DMS53 treated with DMSO at 0.1 percent for 48 hours (cell line): ENCODE measurements around the gene GUCY1A2.

Experiments used
- DNase-seq: peaks from one replicate; lab custom pipeline; 2025; ENCODE audit not compliant: unreplicated experiment; lab: John Stamatoyannopoulos, UW

The GUCY1A2 gene

DNA sequence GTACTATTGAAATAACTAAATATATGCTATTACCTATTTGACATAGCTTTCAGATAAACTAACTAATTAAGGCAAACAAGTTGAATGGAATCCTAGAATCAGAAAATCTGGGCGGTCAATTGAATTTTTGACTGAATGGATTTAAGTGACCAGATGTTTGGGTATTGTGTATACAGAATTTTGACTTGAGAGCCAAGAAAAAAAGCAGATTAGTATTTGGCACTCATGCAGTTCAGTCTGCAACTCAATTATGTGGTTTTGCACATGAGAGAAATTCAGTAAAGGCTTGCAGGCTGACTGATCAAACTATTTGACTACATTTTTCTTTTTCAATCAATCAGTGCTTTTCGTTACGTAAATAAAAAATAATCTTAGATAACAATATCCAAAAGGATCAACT, 254.8 kb downstream of the GUCY1A2 start:
- no peak for DNase-seq

DNA sequence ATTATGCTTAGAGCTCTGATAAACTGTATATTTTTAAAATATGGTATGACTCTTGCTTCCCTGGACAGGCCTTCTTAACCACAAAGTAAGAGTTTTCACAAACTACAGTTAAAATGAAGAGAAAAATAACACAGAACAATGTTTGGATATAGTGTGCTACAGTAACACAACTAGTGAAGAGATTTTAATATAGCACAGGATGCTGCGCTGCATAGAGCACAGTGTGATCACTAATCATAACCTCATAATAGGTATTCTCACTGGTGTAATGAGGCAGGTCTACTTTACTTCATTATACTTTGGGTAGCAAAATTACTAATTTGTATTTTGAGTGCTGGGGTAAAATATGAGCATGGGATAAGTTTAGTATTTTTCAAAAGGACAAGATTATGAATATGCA, 256.5 kb downstream of the GUCY1A2 start:
- DNase-seq = no peak

DNA sequence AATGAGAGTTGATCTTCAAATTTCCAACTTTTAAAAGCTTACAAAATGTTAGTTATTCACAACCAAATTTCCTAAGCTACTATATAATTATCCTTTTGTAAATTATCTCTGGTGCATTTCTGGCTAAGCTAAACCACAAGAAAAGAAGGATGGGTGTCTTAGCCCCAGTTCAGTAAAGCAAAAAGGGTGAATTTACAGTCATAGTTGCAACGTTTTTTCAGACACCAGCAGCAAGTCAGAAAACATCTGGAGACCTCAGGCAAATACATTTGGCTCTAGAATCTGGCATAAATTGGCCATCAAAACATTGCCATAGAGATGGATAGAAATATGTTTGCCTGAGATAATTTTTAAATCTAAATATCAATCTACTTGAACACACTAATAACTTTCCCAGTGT, 257.0 kb downstream of the GUCY1A2 start:
- no peak for DNase-seq

DNA sequence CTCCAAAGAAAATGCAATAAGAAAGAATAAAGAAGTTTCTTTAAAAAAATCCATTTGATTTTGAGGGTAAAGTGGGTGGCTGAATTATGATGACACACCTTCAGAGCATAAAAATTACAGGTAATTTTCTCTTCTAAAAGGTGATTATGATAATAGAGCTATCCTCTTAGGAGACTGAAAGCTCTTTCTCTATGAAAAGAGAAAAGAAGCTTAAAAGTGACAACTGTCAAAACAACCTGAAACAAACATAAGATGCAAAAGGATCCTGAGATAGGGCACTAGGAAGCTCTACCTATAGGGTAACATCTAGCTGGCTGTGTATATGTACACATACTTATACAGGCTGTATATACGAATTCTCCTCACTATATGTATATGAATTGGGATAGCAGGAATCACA, 270.2 kb downstream of the GUCY1A2 start:
- DNase-seq = no peak

DNA sequence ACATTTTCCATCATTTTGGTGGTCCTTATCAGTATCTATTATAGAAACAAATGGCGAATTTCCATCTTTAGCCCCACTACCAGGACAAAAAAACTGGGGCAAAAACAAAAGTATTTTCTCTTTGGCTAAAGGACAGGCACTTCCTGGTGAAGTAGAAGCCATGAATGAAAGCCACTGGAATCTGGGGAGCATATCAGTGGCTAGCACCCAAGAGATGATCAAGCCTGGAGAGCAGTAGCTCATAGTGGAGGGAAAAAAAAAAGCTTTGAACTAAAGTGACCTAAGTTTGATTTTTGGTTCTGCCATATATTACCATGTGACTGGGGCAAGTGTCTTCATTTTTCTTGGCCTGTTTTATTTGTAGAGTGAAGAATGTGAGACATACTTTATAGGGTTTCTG, 272.3 kb downstream of the GUCY1A2 start:
- no peak for DNase-seq

DNA sequence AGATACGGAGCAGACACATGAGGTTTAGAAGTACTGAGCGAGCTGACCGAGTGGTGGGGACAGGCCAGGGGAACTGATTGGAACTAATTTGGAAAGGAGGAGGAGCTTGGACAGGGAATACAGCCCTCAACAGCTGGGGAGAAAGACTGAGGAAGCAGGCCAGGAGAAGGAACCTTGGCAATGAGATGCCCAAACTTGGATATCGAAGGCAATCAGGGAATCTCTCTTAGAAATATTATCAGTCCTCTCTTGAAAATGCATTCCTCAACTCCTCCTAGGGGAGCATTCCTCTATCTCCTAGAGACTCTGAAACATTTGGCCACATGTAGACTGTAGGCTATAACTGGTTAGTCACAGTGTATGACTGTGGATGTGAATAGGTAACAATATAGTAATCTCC, 284.6 kb downstream of the GUCY1A2 start:
- DNase-seq = no peak

DNA sequence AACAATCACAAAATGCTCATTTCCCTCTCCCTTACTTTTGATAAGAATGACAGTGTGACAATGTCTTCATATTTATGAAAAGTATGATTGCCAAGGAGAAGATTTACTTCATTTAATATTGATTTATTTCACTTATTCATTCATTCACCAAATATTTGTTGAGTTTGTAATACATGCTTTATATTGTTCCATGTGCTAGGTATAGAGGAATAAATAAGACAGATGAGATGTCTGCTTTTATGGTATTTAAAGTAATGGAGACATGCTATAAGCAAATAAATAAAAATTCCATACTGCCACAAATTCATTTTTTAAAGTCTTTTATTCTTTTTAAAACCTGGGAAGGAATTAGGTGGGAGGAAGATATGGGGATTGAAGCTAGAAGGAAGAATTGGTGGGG, 289.4 kb downstream of the GUCY1A2 start:
- no peak for DNase-seq

DNA sequence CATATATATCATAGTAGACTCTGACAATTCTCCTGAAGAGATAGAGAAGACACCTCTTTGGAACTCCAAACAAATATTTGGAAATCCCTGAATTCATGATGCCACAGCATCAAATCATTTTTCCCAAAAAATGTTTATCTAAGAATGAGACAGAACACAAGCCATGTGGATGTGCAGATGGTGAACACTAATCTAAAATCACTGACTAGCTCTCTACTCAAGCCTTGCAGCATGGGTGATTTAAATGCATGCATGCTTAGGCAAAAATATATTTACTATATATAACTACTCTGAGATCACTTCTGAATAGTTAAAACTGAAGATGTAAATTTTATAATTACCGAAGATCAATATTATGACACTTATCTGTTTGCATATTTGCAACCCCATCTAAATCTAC, 289.9 kb downstream of the GUCY1A2 start:
- DNase-seq = no peak

DNA sequence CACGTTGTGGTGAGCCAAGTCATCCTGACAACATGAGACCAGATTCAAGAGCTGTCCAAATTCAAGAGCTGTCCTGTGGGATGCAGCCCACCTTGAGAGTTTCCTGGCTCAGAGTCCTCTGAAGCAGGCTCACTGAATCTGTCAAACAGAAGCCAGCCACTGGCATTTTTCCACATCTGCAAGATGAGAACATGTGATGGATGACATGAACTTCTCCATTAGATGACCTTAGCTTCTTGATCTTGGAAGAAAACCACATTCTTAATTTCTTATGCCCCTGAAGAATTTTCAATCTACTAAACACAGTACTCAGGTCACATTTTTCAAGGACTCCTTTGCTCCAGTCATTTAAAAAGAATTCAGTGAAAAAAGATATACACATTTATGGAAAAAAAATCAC, 291.0 kb downstream of the GUCY1A2 start:
- no peak for DNase-seq

DNA sequence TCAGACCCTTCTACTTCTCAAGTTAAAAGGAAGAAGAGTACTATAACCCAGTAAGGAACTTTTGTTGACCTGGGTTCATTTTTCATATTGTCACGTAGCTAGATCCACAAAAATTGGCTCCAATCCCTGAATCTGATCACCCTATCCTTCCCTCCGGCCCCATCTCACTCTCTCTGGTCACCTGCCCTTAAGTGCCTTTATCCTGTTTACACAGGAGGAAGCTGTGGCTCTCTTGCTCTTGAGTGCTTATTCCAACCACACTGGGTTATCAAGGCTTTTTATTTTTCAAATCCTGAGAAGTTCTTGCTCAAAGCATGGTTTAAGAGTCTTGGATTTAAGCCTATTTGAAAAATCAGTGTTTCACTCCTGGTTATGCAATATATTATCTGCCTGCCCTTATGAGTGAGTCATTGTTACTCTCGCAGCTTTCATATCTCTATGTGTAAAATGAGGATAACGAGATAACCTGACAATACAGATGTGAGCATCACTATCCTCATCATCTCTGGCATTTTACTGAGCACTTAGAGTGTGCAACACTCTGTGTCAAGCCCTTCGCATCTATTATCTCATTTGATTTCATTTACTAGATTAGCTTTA, 293.9 kb downstream of the GUCY1A2 start:
- peak; percentile 96 for DNase-seq

DNA sequence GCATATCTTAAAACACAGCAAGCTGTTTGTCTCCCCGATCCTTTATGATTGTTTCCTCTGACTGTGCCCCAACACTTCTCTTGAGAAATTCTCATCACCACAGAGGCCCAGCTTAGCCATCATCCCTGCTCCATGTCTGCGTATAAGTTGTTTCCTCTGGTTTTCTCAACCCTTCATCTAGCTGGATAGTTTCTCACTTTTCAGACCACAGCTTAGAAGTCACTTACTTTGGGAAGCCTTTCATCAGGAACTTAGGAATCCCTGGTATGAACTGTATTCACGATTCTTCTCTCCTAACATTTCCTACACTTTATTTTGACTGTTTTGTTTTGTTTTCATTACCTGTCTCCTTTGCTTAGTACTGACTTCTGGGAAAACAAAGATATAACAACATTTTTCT, 295.2 kb downstream of the GUCY1A2 start:
- DNase-seq = no peak

DNA sequence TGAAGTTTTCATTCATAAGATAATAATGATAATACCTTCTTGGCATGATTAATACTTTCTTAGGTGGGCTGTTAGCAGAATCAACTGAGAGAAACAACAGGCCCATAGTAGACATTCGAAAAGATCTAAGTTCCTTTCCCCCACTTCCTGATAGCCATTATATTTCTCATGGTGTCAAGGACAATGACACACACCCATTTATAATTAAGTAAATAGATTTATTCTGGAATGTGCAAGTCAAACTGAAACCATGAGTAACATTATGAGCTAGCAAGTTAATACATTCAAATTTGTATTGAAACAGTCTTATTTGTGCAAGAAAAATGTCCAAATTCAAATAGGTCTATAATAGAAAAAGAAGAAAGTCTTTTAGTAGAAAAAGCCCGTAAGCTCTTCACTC, 301.1 kb downstream of the GUCY1A2 start:
- DNase-seq = no peak

DNA sequence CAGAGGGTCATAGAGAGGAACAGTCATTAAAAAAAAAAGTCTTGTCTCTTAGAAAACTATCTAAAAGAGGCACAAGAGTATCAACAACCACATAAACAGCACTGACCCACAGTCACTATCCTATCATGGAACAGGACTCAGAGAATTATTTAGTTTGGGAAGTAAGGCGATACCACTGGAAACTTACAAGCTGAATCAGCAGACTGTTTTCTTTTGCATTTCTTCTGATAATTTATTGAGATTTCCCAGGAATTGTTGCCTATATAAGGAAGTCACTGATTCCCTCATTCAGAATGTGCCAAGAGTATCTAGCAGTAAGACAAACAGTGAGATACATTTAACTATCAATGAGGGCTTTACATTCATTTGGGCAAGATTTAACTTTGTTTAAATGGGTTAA, 304.1 kb downstream of the GUCY1A2 start:
- DNase-seq = no peak

DNA sequence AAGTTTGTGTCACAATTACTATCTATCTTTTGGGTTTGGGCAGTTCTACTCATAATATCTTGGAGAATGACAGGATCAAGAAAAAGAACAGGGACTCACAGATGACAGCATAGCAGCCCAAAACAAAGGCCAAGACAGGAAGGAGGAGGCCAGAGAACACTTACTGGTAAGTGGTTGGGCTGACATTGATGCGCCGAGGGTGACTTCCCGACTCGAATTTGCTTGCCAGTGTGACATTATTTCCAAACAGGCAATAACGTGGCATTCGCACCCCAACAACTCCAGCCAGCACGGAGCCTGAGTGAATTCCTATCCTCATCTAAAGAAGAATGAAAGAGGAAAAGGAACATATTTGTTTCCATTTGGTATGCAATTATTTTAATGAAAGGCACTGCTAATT, 309.9 kb downstream of the GUCY1A2 start:
- no peak for DNase-seq

DNA sequence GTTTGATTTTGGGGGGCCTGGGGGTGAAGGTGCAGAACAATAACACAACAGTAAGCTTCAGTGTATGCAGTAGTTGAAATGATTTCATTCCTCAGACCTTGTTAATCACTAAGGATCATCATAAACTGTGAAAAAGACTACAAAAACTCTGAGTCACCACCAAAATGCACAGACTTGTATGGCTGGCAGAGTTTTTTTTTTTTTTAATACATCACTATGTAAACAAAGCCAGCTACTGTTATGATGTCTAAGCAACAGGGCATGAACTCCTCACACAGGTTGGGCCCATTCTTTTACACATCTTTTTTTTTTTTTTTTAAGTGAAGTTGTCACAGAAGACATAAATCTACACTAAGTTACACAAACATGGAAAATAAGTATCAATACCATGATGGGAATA, 311.9 kb downstream of the GUCY1A2 start:
- DNase-seq = peak; percentile 84

DNA sequence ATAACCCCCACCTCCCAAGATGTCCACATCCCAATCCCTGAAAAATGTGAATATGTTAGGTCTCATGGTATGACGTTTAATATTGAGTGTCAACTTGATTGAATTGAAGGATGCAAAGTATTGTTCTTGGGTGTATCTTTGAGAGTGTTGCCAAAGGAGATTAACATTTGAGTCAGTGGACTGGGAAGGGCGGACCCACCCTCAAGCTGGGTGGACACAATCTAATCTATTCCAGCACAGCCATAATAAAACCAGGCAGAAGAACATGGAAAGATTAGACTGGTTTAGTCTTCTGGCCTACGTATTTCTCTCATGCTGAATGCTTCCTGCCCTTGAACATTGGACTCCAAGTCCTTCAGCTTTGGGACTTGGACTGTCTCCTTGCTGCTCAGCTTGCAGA, 315.5 kb downstream of the GUCY1A2 start:
- no peak for DNase-seq

DNA sequence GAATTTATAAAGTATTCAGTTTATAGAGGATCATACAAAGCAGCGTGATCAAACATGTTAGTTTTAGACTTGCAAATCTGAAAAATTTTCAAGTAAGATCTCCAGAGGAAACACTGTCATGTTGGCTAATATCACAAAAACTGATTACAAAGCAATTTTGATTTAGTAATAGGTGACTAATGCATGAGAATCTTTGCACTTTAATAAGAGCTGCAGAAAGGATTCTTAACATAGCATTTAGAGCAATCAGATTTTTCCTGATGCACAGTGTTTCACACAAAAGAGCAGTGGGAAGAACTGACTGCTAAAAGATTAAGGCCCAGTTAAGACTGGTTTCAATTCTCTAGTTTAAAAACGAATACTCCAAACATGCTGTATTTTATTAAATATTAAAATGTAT, 321.2 kb downstream of the GUCY1A2 start:
- DNase-seq = no peak

DNA sequence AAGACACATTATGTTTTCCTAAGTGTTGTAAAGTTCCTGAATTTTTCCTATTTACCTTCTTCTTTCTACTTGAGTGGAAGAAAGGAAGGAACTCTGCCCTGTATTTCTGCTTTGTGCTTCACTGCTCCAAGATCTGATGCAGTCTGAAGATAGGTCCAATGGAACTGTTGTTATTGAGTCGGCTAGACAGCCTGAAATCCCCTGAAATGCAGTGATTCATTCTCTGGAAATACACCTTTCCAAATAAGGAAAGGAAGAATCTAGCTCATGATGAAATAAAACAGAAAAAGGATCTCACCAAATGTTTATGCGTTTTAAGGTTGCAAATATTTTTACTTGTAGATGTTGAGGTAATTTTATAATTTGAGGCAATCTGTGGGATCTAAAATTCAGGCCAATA, 322.8 kb downstream of the GUCY1A2 start:
- no peak for DNase-seq

DNA sequence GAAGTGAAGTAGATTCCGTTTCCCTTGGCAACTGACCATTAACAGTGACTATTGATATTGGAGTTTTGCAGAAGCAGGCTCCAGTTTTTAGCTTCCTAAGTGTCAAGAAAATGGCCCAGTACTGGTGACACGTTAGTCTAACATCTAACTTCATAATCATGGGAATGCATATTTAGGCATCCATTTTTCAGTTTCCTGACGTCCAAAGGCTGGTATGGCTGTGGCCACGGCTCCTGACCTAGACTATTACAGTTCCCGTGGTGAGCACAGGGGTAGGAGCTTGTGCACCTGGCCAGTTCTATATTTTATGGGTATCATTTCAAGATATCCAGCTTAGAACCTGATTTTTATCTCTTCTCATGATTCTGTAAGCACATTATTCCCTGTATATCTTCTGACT, 323.8 kb downstream of the GUCY1A2 start:
- DNase-seq = no peak

DNA sequence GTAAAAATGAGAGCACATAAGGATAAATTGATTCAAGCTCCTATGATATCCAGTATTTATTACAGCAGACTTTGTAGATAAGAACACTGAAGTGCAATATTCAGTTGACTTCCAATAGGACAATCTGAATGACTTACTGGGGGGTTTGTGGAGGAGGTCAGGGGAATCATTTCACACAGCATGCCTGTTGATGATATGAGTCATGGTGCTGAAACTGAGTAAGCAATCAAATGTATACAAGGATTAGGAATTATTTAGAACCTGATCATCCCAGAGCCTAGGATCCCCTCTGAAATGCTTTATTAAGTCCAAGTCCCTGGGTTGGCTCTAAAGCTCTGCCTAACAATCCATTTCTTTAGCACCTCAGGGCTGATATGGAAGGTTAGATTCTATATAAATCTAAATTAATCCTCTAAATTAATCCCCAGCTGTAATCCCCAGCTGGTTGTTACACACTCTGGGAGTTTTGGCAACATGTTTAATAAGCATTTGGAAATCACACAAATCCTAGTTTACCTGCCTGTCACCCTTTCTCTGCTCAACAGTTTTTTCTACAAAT, 326.4 kb downstream of the GUCY1A2 start:
- DNase-seq = no peak

DNA sequence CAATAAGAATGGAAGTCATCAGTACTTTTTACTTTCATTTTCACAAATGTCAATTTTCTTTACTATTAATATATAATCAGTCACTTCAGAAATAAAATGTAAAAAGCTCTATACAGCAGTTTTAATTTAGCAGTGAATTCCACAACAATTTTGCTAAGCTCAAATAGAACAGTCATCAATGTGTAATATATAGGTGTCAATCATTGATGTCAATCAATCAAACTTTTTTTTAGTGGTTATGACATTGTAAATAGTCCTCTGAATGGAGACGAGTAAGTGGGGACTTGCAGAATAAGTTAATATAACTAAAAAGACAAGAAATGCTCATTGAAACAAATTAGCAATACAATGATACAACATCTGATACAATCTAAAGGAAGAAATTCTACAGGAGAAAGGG, 327.4 kb downstream of the GUCY1A2 start:
- DNase-seq = no peak

DNA sequence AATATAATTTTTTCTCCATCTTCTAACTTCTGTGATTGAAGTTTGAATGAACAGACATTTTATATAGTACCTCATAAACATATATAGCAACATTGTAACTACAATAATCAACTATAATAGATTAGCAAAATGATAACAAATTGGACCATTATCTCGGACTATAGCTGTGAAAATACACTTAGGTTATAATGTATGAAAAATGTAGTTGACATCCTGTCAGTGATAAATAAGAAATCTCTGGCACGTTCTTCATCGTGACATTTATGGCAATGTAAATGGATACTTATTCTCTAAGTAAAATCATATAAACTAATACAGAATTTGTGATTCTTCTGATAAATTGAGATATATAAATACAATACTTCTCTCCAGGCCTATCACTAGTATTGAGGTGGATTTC, 333.3 kb downstream of the GUCY1A2 start:
- no peak for DNase-seq

DNA sequence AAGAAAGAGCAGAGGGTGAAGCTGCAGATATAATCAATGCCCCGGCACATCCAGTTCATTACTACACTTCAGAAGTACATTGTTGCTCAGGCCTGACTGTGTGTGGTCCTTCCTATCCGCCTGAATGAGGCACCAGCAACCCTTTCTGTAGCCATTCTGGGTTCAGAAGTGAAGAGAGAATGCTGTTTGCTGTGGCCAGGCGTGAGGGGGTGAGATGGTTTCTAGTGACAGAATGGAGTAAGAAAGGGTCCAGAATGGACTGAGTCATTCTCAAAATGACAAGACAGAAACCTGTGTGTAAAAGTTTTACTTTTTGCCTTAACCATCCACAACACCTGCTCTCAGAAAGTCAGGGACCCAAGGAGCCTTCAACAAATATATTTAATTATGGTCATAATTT, 334.8 kb downstream of the GUCY1A2 start:
- DNase-seq = no peak

DNA sequence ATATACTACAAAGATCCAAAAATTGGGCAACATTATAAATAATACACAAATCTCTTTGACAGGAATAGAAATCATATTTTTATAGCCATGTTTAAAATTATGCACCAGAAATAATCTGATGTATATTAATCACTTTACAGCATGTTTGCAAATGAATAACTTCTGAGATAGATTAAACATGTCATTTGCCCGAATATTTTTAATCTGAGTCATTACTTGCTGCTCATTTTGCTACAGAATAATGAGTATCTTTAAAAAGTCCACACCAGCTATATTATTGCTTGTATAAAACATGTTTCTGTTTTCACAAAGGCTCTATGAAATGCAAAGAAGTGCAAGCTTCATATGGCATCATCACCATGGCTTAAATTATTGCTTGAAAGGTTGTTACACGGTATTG, 336.8 kb downstream of the GUCY1A2 start:
- DNase-seq = no peak
